H1 (cell line): ENCODE data around the gene CSNK1G2. TPM values are rescaled to one million over a fixed set of nuclear protein-coding genes. Genes with fewer than 3 reads are reported as not detected.

Source experiments
- ATF3 ChIP-seq: IDR thresholded peaks from 2 replicates; pipeline ENCODE4 v1.6.1; 2011; ENCODE audit warnings: low read depth, mild to moderate bottlenecking, low read length; ENCODE audit not compliant: insufficient read depth
- FOSL1 ChIP-seq: IDR thresholded peaks from 2 replicates; pipeline ENCODE4 v1.6.1; 2011; ENCODE audit warnings: mild to moderate bottlenecking, low read depth, low read length, moderate library complexity; ENCODE audit not compliant: insufficient read depth
- RAD21 ChIP-seq, 2 experiments: IDR thresholded peaks in 1 of 2; conservative IDR thresholded peaks in 1 of 2; 2 replicates each; pipeline ENCODE4 v1.6.1; 2011; ENCODE audit warnings: low read depth in 2 of 2, low read length in 2 of 2, improper control_type of control experiment in 1 of 2, inconsistent platforms in 1 of 2, mild to moderate bottlenecking in 1 of 2, moderate library complexity in 1 of 2
- RFX5 ChIP-seq: IDR thresholded peaks from 2 replicates; pipeline ENCODE4 v1.6.1; 2011; ENCODE audit warnings: low read depth, low read length, improper control_type of control experiment, borderline replicate concordance
- SIX5 ChIP-seq: IDR thresholded peaks from 2 replicates; pipeline ENCODE4 v1.6.1; 2011; ENCODE audit warnings: mild to moderate bottlenecking, low read depth, low read length
- YY1 ChIP-seq: IDR thresholded peaks from 2 replicates; pipeline ENCODE4 v1.6.1; 2011; ENCODE audit warnings: low read depth, mild to moderate bottlenecking, low read length
- ZNF274 ChIP-seq: IDR thresholded peaks from 2 replicates; pipeline ENCODE4 v1.7.0; 2012; ENCODE audit warnings: low read length, borderline replicate concordance; ENCODE audit errors: extremely low read depth
- polyA plus RNA-seq, 7 experiments: library from polyadenylated mRNA; depleted of rRNA in 3 of 7; stranded (reverse) in 5 of 7; unstranded in 2 of 7; fragments of >200 nt in 5 of 7; fragments of 200-250 nt in 2 of 7; gene quantifications; 1 replicate in 5 of 7; 2 replicates in 1 of 7; 4 replicates in 1 of 7; pipeline versions ENCODE4 v1.2.1 to v1.2.3, GENCODE V29; 2011 to 2013; ENCODE audit warnings: missing spikeins in 2 of 7, mixed read lengths in 2 of 7
- total RNA-seq: library from RNA; stranded (reverse); fragmentation: NEBNext Ultra II Directional; extraction: Animal tissue kit (Norgen Biotek cat#: 25700); gene quantifications from 2 replicates; pipeline ENCODE4 v1.2.1, GENCODE V29; 2021

CSNK1G2 gene
- total and polyA plus RNA-seq, 2 of the 8 experiments (the other 6 are each of a cell fraction or from before 2014, with no cell fraction given): 99.5 to 130 TPM

GRCh38 chr19:1991018-1991913, 50.3 kb downstream of the CSNK1G2 start (continued):
- no peak for TF ChIP-seq FOSL1
- TF ChIP-seq ZNF274: no peak
- no peak for TF ChIP-seq YY1
- TF ChIP-seq RFX5: no peak
- TF ChIP-seq ATF3: no peak
- no peak for TF ChIP-seq SIX5
- TF ChIP-seq RAD21 (IDR thresholded peaks at IDR 0.05 in 1 of 2, conservative IDR thresholded peaks at IDR 0.05 in 1 of 2; ENCODE audit: low read depth in 2 of 2, low read length in 2 of 2): no peak
